ENCODE results near the gene NPB. TPM values are rescaled to one million over a fixed set of nuclear protein-coding genes. Genes with fewer than 3 reads are reported as not detected.
A peak's percentile ranks its signal among the peaks of the same experiment; 100 is the strongest.

The NPB gene
- total and polyA plus RNA-seq, 2 of the 8 experiments (the other 6 are each of a cell fraction or from before 2014, with no cell fraction given): 1.5 to 2.5 TPM

- no peak overlapping the region for H3K27ac ChIP-seq (ENCODE audit: low read depth, low read length)
- H2BK15ac ChIP-seq (ENCODE audit: low read length): no peak overlapping the region
- no peak overlapping the region for H3K4ac ChIP-seq (replicated peaks; ENCODE audit: insufficient read length, low read depth, low read length)
- no peak overlapping the region for H2AK5ac ChIP-seq (ENCODE audit: low read depth, low read length)
- H3K18ac ChIP-seq (ENCODE audit: extremely low read depth, low read length): no peak overlapping the region
- peaks cover 28 to 50% (median 36%) of the 10 kb centered on the region in 4 experiments for H3K36me3 ChIP-seq (ENCODE audit: control insufficient read depth in 2 of 4, insufficient read depth in 4 of 4, low read length in 3 of 4)
- H3K27me3 ChIP-seq (replicated peaks in 1 of 4; ENCODE audit: control insufficient read depth in 3 of 4, extremely low read depth in 1 of 4, insufficient read depth in 3 of 4, low read length in 3 of 4): no peaks in the 10 kb centered on the region
- H3K4me1 ChIP-seq (replicated peaks in 1 of 4; ENCODE audit: control insufficient read depth in 3 of 4, insufficient read depth in 4 of 4, low read length in 3 of 4): peaks cover 0 to 3% (median 2%) of the 10 kb centered on the region in 4 experiments; a peak in 5 of 7 replicates
- no peak overlapping the region for H2BK120ac ChIP-seq (replicated peaks; ENCODE audit: low read depth, low read length)
- no peak overlapping the region for H4K8ac ChIP-seq (ENCODE audit: extremely low read depth, insufficient read depth, low read length)
- no peak overlapping the region for H2AFZ ChIP-seq (ENCODE audit: low read length)
- peaks cover 17 to 23% of the 10 kb centered on the region in 2 experiments for H4K20me1 ChIP-seq (replicated peaks in 1 of 2; ENCODE audit: control insufficient read depth in 1 of 2, insufficient read depth in 2 of 2, low read length in 2 of 2)
- peak overlapping the region in 1 of 2 experiments; percentile 75; a peak in 1 of 4 replicates for H3K4me2 ChIP-seq (ENCODE audit: insufficient read depth in 1 of 2, low read depth in 2 of 2, low read length in 2 of 2)
- no peak overlapping the region for H4K91ac ChIP-seq (replicated peaks; ENCODE audit: insufficient read length, low read length)
- H3K9ac ChIP-seq (replicated peaks in 1 of 4; ENCODE audit: extremely low read depth in 1 of 4, low read depth in 3 of 4, low read length in 3 of 4): no peak overlapping the region
- 96% methylated on average over 9 of the region's 9 CpGs; no CpG with 5 or more reads in 1 of the 2 experiments for WGBS, 2 experiments (ENCODE audit: extremely low coverage in 1 of 2, insufficient coverage in 1 of 2, insufficient read length in 1 of 2, insufficient replicate concordance in 2 of 2, low coverage in 1 of 2, low lambda C conversion rate in 2 of 2, missing lambda C conversion rate in 1 of 2)
- H3K23me2 ChIP-seq (ENCODE audit: low read depth, low read length): peaks cover 5% of the 10 kb centered on the region; the same call in 1 of the 2 replicates
- no peak for DNase-seq (ENCODE audit: low read depth in 1 of 2, low spot score in 2 of 2)
- H2BK20ac ChIP-seq (ENCODE audit: low read length): no peak overlapping the region
- no peaks in the 10 kb centered on the region for H3K9me3 ChIP-seq (ENCODE audit: insufficient read depth in 2 of 2, low read depth in 1 of 2, low read length in 1 of 2)
- H3K4me3 ChIP-seq (ENCODE audit: extremely low read depth in 1 of 4, insufficient read depth in 2 of 4, low read depth in 3 of 4, low read length in 4 of 4): peak overlapping the region in 1 of 4 experiments; percentile 89; a peak in 3 of 8 replicates
- peak overlapping the region; percentile 39; the same call in 1 of the 2 replicates for H2BK12ac ChIP-seq (ENCODE audit: low read depth, low read length)
- peaks cover 8 to 41% of the 10 kb centered on the region in 2 experiments for H3K79me2 ChIP-seq (ENCODE audit: control insufficient read depth in 1 of 2, insufficient read depth in 2 of 2, low read length in 2 of 2)
- ChIA-PET POLR2A (ENCODE audit: partially characterized antibody) (interaction anchor here (0.6 to 12.3 kb wide), 10 partner anchors 13 to 181 kb away, joined by 3 to 151 read pairs (median 4); partner anchors contain the start of gene ARHGDIA), CTCF (ENCODE audit: partially characterized antibody) (no interaction called here)
- no peak overlapping the region for H4K5ac ChIP-seq (ENCODE audit: insufficient read length, low read depth, low read length)
- H2BK5ac ChIP-seq (ENCODE audit: low read depth, low read length): no peak overlapping the region
- H3K79me1 ChIP-seq (ENCODE audit: low read depth, low read length): peaks cover 18% of the 10 kb centered on the region
- H3K14ac ChIP-seq (ENCODE audit: insufficient read length): no peak overlapping the region
- FAIRE-seq: no peak
- H3K23ac ChIP-seq (ENCODE audit: insufficient read length): no peak overlapping the region
- no peak overlapping the region for H3K56ac ChIP-seq (replicated peaks; ENCODE audit: insufficient read length, low read depth, low read length)
- TF ChIP-seq TAF7 (optimal IDR thresholded peaks at IDR 0.05; ENCODE audit: borderline replicate concordance, low read depth, low read length) (no peak), SIN3A (conservative IDR thresholded peaks at IDR 0.05 in 1 of 2, IDR thresholded peaks at IDR 0.05 in 1 of 2; ENCODE audit: low read depth in 1 of 2, low read length in 2 of 2) (no peak), CREB1 (IDR thresholded peaks at IDR 0.05) (no peak), YY1 (IDR thresholded peaks at IDR 0.05; ENCODE audit: low read depth, low read length) (no peak), SIRT6 (IDR thresholded peaks at IDR 0.05; ENCODE audit: low read length) (no peak), TCF12 (IDR thresholded peaks at IDR 0.05; ENCODE audit: low read depth, low read length) (no peak), ASH2L (IDR thresholded peaks at IDR 0.05; ENCODE audit: low read length) (no peak), USF2 (IDR thresholded peaks at IDR 0.05; ENCODE audit: low read length) (no peak), HDAC2 (IDR thresholded peaks at IDR 0.05; ENCODE audit: borderline replicate concordance in 1 of 2, low read depth in 2 of 2, low read length in 2 of 2) (no peak), TEAD4 (IDR thresholded peaks at IDR 0.05; ENCODE audit: low read depth, low read length) (no peak), SP2 (IDR thresholded peaks at IDR 0.05; ENCODE audit: low read length) (no peak), BRCA1 (IDR thresholded peaks at IDR 0.05; ENCODE audit: low read depth, low read length) (no peak), CEBPB (IDR thresholded peaks at IDR 0.05; ENCODE audit: low read depth, low read length) (no peak), EGR1 (IDR thresholded peaks at IDR 0.05; ENCODE audit: borderline replicate concordance, low read depth, low read length) (no peak)
Measured at GRCh38 chr17:81889602-81890001, 12.4 kb upstream of the NPB start.
